ENCODE results near the gene RPL5. TPM values are rescaled to one million over a fixed set of nuclear protein-coding genes. Genes with fewer than 3 reads are reported as not detected.
A peak's percentile ranks its signal among the peaks of the same experiment; 100 is the strongest.

Gene RPL5
- total RNA-seq, 8 experiments from 2014 or later = 1,889 to 7,232 (median 3,602) TPM

- Histone ChIP-seq H3K4me3 (no peak overlapping the region), H3K4me1 (replicated peaks in 1 of 2) (no peaks in the 10 kb centered on the region), H3K27ac (no peak overlapping the region)
- ATAC-seq (replicated peaks in 6 of 8) = no peak
- 95 to 100% (median 100%) methylated on average over 1 to 3 of the region's 3 CpGs; no CpG with 5 or more reads in 5 of the 10 experiments for WGBS, 10 experiments
- in situ Hi-C loops (cut with MboI; ENCODE audit: low pct_unique_long_range_greater_than_20kb in 2 of 9, low sequenced_read_pairs in 9 of 9, unreplicated experiment in 9 of 9) = loop anchor here in 8 of 9 experiments (10.0 to 25.0 kb wide), 3 partner anchors 112 to 145 kb away; partner anchors contain the start of gene DIPK1A (in 1 of the 8)
Measured at GRCh38 chr1:92850019-92850418, 18.2 kb downstream of the RPL5 start.

- ATAC-seq (replicated peaks in 6 of 8) = no peak
- Histone ChIP-seq H3K4me1 (replicated peaks in 1 of 2) (no peaks in the 10 kb centered on the region), H3K27ac (no peak overlapping the region), H3K4me3 (no peak overlapping the region)
- in situ Hi-C loops (cut with MboI; ENCODE audit: low pct_unique_long_range_greater_than_20kb in 2 of 9, low sequenced_read_pairs in 9 of 9, unreplicated experiment in 9 of 9) = loop anchor here in 8 of 9 experiments (10.0 to 25.0 kb wide), 3 partner anchors 111 to 143 kb away; partner anchors contain the start of gene DIPK1A (in 1 of the 8)
- WGBS, 10 experiments = 43 to 100% (median 86%) methylated on average over 1 to 2 of the region's 2 CpGs; no CpG with 5 or more reads in 1 of the 10 experiments
Measured at GRCh38 chr1:92851729-92852128, 19.9 kb downstream of the RPL5 start.

- Histone ChIP-seq H3K4me3 (no peak overlapping the region), H3K4me1 (replicated peaks in 1 of 2) (no peaks in the 10 kb centered on the region), H3K27ac (no peak overlapping the region)
- in situ Hi-C loops (cut with MboI; ENCODE audit: low pct_unique_long_range_greater_than_20kb in 2 of 9, low sequenced_read_pairs in 9 of 9, unreplicated experiment in 9 of 9) = loop anchor here in 8 of 9 experiments (10.0 to 25.0 kb wide), 3 partner anchors 109 to 142 kb away; partner anchors contain the start of gene DIPK1A (in 1 of the 8)
- WGBS, 10 experiments = 67 to 100% (median 86%) methylated on average over 1 to 2 of the region's 2 CpGs; no CpG with 5 or more reads in 1 of the 10 experiments
- no peak for ATAC-seq (replicated peaks in 6 of 8)
Measured at GRCh38 chr1:92853299-92853698, 21.5 kb downstream of the RPL5 start.

- in situ Hi-C loops (cut with MboI; ENCODE audit: low pct_unique_long_range_greater_than_20kb in 2 of 9, low sequenced_read_pairs in 9 of 9, unreplicated experiment in 9 of 9) = loop anchor here in 8 of 9 experiments (10.0 to 25.0 kb wide), 3 partner anchors 108 to 141 kb away; partner anchors contain the start of gene DIPK1A (in 1 of the 8)
- Histone ChIP-seq H3K4me1 (replicated peaks in 1 of 2) (no peaks in the 10 kb centered on the region), H3K4me3 (no peak overlapping the region), H3K27ac (no peak overlapping the region)
- ATAC-seq (replicated peaks in 6 of 8) = peak in 3 of 8 experiments; percentile 11 to 89 (median 82)
Measured at GRCh38 chr1:92854101-92854785, 22.4 kb downstream of the RPL5 start.

GRCh38 chr1:92855236-92855635, 23.4 kb downstream of the RPL5 start:
- ATAC-seq (replicated peaks in 6 of 8) = no peak
- Histone ChIP-seq H3K4me3 (no peak overlapping the region), H3K4me1 (replicated peaks in 1 of 2) (no peaks in the 10 kb centered on the region), H3K27ac (no peak overlapping the region)
- in situ Hi-C loops (cut with MboI; ENCODE audit: low pct_unique_long_range_greater_than_20kb in 2 of 9, low sequenced_read_pairs in 9 of 9, unreplicated experiment in 9 of 9) = loop anchor here (5.0 to 25.0 kb wide), 4 partner anchors 107 to 140 kb away; partner anchors contain the start of gene DIPK1A (in 1 of the 9)
- WGBS, 10 experiments = 70 to 100% (median 86%) methylated on average over 2 to 4 of the region's 4 CpGs

GRCh38 chr1:92857817-92858216, 26.0 kb downstream of the RPL5 start:
- H3K4me3 ChIP-seq = no peak overlapping the region
- ATAC-seq (replicated peaks in 6 of 8) = no peak
- in situ Hi-C loops (cut with MboI; ENCODE audit: low pct_unique_long_range_greater_than_20kb in 2 of 9, low sequenced_read_pairs in 9 of 9, unreplicated experiment in 9 of 9) = loop anchor here (5.0 to 25.0 kb wide), 4 partner anchors 104 to 137 kb away; partner anchors contain the start of gene DIPK1A (in 1 of the 9)
- H3K27ac ChIP-seq = no peak overlapping the region
- H3K4me1 ChIP-seq (replicated peaks in 1 of 2) = no peaks in the 10 kb centered on the region
- 58 to 87% (median 70%) methylated on average over 1 to 5 of the region's 5 CpGs; no CpG with 5 or more reads in 1 of the 10 experiments for WGBS, 10 experiments

- in situ Hi-C loops (cut with MboI; ENCODE audit: low pct_unique_long_range_greater_than_20kb in 2 of 9, low sequenced_read_pairs in 9 of 9, unreplicated experiment in 9 of 9) = loop anchor here (5.0 to 25.0 kb wide), 4 partner anchors 104 to 136 kb away; partner anchors contain the start of gene DIPK1A (in 1 of the 9)
- H3K4me3 ChIP-seq = no peak overlapping the region
- H3K27ac ChIP-seq = no peak overlapping the region
- 0 to 80% (median 48%) methylated on average over 2 to 13 of the region's 13 CpGs for whole genome bisulfite sequencing, 10 experiments
- ATAC-seq (replicated peaks in 6 of 8) = peak; percentile 58 to 94 (median 84)
- no peaks in the 10 kb centered on the region for H3K4me1 ChIP-seq (replicated peaks in 1 of 2)
Measured at GRCh38 chr1:92858564-92859399, 26.9 kb downstream of the RPL5 start.

- Histone ChIP-seq H3K4me3 (no peak overlapping the region), H3K4me1 (replicated peaks in 1 of 2) (no peaks in the 10 kb centered on the region), H3K27ac (no peak overlapping the region)
- in situ Hi-C loops (cut with MboI; ENCODE audit: low pct_unique_long_range_greater_than_20kb in 2 of 9, low sequenced_read_pairs in 9 of 9, unreplicated experiment in 9 of 9) = loop anchor here (5.0 to 25.0 kb wide), 4 partner anchors 103 to 135 kb away; partner anchors contain the start of gene DIPK1A (in 1 of the 9)
- WGBS, 10 experiments = 17 to 100% (median 80%) methylated on average over 1 to 7 of the region's 7 CpGs; no CpG with 5 or more reads in 2 of the 10 experiments
- ATAC-seq (replicated peaks in 6 of 8) = peak in 1 of 8 experiments; percentile 45
Measured at GRCh38 chr1:92859400-92860039, 27.7 kb downstream of the RPL5 start.

GRCh38 chr1:92862605-92863004, 30.8 kb downstream of the RPL5 start:
- WGBS, 10 experiments = 47 to 100% (median 92%) methylated on average over 1 to 4 of the region's 4 CpGs
- Histone ChIP-seq H3K27ac (no peak overlapping the region), H3K4me3 (no peak overlapping the region), H3K4me1 (replicated peaks in 1 of 2) (no peaks in the 10 kb centered on the region)
- in situ Hi-C loops (cut with MboI; ENCODE audit: low pct_unique_long_range_greater_than_20kb in 2 of 9, low sequenced_read_pairs in 9 of 9, unreplicated experiment in 9 of 9) = loop anchor here in 6 of 9 experiments (25.0 kb wide), 2 partner anchors 100 to 125 kb away; partner anchors contain the start of gene DIPK1A (in 1 of the 6)
- ATAC-seq (replicated peaks in 6 of 8) = no peak

GRCh38 chr1:92864131-92864530, 32.3 kb downstream of the RPL5 start:
- no peak for ATAC-seq (replicated peaks in 6 of 8)
- Histone ChIP-seq H3K27ac (no peak overlapping the region), H3K4me1 (replicated peaks in 1 of 2) (no peaks in the 10 kb centered on the region), H3K4me3 (no peak overlapping the region)
- in situ Hi-C loops (cut with MboI; ENCODE audit: low pct_unique_long_range_greater_than_20kb in 2 of 9, low sequenced_read_pairs in 9 of 9, unreplicated experiment in 9 of 9) = loop anchor here in 6 of 9 experiments (25.0 kb wide), 2 partner anchors 98 to 123 kb away; partner anchors contain the start of gene DIPK1A (in 1 of the 6)

- in situ Hi-C loops (cut with MboI; ENCODE audit: low pct_unique_long_range_greater_than_20kb in 2 of 9, low sequenced_read_pairs in 9 of 9, unreplicated experiment in 9 of 9) = loop anchor here in 6 of 9 experiments (25.0 kb wide), 2 partner anchors 92 to 117 kb away; partner anchors contain the start of gene DIPK1A (in 1 of the 6)
- Histone ChIP-seq H3K27ac (no peak overlapping the region), H3K4me3 (no peak overlapping the region), H3K4me1 (replicated peaks in 1 of 2) (no peaks in the 10 kb centered on the region)
- ATAC-seq (replicated peaks in 6 of 8) = no peak
- 86 to 100% (median 95%) methylated on average over 1 to 2 of the region's 2 CpGs; no CpG with 5 or more reads in 1 of the 10 experiments for WGBS, 10 experiments
Measured at GRCh38 chr1:92870591-92870990, 38.8 kb downstream of the RPL5 start.

- H3K27ac ChIP-seq = no peak overlapping the region
- no peak overlapping the region for H3K4me3 ChIP-seq
- H3K4me1 ChIP-seq (replicated peaks in 1 of 2) = peaks cover 0 to 9% of the 10 kb centered on the region in 2 donors
- no peak for ATAC-seq (replicated peaks in 6 of 8)
- in situ Hi-C loops (cut with MboI; ENCODE audit: low pct_unique_long_range_greater_than_20kb in 2 of 9, low sequenced_read_pairs in 9 of 9, unreplicated experiment in 9 of 9) = loop anchor here in 6 of 9 experiments (25.0 kb wide), 2 partner anchors 90 to 115 kb away; partner anchors contain the start of gene DIPK1A (in 1 of the 6)
- WGBS, 10 experiments = 29 to 100% (median 83%) methylated on average over 1 to 2 of the region's 2 CpGs; no CpG with 5 or more reads in 3 of the 10 experiments
Measured at GRCh38 chr1:92872719-92873118, 40.9 kb downstream of the RPL5 start.

All from motor neuron (in vitro differentiated cells).